Breast epithelium (tissue), 3 donors: ENCODE data around the gene ACADL.

ENCODE experiments used
- POLR2AphosphoS5 ChIP-seq, 3 donors: sonication (generic); formaldehyde crosslinking; IDR thresholded peaks; one replicate each; pipeline ENCODE4 v1.6.1; 2017; ENCODE audit warnings: antibody characterized with exemption in 3 of 3
- TF ChIP-seq, protein P1 (sequence below), 3 donors: fragments of 450-650 bp; IDR thresholded peaks; one replicate each; pipeline ENCODE4 v1.5.1; 2016 to 2017; ENCODE audit warnings: antibody characterized with exemption in 3 of 3, mild to moderate bottlenecking in 3 of 3, moderate library complexity in 3 of 3

DNA sequence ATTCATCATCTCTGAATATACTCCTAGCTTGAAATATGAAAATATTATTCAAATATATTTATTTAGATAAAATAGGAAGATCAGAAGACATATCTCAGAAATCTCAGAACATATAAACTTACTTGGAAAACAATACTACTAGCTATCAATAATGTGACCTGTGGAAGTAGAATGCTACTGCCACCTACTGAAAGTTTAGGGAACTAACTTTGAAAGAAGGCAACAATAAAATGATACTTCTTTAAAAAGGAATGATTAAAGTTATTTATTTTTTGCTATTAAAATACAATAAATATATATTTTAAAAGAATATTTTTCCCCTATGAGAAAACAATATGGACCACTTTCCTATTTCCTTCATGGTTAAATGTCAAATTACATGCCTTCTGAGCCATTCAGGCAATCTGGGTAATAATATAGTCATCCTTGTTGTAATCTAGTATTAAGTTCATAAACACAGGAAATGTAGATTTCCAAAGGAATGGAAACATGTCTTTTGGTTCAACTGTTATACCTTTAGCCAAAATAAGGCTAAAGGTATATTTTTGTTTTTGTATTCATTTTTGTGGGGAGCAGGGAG, 26.0 kb downstream of the ACADL start:
- TF ChIP-seq, protein P1, sequence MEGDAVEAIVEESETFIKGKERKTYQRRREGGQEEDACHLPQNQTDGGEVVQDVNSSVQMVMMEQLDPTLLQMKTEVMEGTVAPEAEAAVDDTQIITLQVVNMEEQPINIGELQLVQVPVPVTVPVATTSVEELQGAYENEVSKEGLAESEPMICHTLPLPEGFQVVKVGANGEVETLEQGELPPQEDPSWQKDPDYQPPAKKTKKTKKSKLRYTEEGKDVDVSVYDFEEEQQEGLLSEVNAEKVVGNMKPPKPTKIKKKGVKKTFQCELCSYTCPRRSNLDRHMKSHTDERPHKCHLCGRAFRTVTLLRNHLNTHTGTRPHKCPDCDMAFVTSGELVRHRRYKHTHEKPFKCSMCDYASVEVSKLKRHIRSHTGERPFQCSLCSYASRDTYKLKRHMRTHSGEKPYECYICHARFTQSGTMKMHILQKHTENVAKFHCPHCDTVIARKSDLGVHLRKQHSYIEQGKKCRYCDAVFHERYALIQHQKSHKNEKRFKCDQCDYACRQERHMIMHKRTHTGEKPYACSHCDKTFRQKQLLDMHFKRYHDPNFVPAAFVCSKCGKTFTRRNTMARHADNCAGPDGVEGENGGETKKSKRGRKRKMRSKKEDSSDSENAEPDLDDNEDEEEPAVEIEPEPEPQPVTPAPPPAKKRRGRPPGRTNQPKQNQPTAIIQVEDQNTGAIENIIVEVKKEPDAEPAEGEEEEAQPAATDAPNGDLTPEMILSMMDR (IDR thresholded peaks at IDR 0.05) = peak; percentile 43 to 51 (median 45)
- TF ChIP-seq POLR2AphosphoS5 (IDR thresholded peaks at IDR 0.05) = no peak
